Stimulated activated CD8-positive, alpha-beta memory T cell treated with anti-CD3 and anti-CD28 coated beads, Interleukin-4, amount 100 ng/mL, for 1 hour (primary cell): ENCODE results near the gene CCDC110.

Source experiments
- DNase-seq, 2 donors: peaks; one replicate each; pipeline ENCODE4 v3.0.0-alpha.2; 2020; ENCODE audit warnings: low read depth in 2 of 2, low spot score in 1 of 2

CCDC110 gene

DNA sequence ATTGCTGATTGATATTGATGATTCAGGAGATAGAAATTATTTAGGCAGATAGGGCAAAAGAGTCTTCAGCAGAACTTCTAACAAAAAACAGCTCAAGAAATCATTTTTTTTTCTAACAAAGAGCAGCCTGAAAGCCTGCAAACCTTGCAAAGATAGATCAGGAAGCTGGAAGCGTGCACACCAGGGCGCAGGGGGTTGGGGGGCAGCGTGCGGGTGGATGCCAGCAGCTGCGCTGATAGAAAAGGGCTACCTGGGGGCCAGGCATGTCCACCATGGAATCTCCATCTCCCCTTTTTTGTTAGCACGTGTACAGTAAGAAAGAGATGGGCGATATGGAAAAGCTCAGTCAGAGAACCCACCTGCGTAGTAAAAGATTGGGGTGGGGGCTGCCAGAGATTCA is 1.7 kb upstream of the CCDC110 start:
- no peak for DNase-seq

DNA sequence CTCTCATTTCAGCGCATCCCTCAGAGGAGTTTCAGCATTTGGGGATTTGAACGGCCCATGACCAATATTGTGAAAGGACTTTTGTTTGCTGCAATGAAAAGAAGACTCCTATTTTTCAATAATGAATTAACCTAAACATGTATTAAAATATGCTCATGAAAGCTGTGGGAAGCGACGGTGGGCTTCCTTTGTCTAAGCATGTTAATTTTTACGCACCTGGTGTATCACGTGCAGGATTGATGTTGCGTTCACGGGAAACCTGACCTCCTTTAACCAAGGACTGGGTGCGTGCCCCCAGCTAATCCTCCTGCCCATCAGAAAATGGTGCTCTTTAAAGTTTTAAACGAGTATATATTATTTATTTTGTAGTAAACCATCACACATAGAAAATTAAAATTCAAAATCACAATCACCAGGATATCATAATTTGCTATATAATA is 590 bp upstream of the CCDC110 start:
- no peak for DNase-seq

- peak; percentile 8 to 17 for DNase-seq
Observed at GRCh38 chr4:185470501-185471195, 885 bp downstream of the CCDC110 start.

GRCh38 chr4:185469580-185470154 is 1.9 kb downstream of the CCDC110 start:
- DNase-seq, result no peak

DNA sequence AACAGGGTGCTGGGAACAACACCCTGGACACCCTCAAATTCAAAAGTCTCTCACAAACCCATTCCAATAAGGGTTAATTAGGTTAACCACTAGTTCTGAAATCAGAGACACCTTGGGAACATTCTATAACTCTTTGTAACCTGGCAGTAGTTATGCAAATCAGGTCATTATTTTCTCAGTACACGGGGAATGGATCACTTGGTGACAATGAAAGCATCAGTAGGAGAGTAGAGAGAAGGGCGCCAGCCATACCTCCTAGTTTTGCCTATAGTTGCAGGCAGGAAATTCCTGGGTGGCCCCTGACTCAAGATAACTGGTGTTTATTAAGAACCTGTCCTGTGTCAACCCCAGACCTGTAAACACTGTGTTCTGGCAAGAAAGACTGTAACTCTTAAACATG is 2.5 kb downstream of the CCDC110 start:
- DNase-seq, result no peak

DNA sequence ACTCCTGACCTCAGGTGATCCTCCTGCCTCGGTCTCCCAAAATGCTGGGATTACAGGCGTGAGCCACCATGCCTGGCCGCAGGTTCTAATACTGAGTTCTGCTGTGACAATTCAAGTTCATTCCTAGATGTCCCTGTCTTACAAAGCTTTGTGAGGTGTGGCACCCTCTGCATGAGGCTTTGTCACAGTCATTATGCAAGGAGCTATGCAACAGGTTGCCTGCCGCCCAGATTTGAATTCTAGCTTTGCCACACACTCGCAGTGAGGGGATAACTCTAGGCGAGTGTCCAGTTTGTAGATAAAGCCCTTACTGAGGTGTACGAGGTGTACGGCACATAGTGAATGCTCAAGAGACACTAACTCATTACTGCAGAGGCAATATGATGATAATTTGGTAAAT is 3.5 kb downstream of the CCDC110 start:
- DNase-seq, result no peak

GRCh38 chr4:185467101-185467500 is 4.4 kb downstream of the CCDC110 start:
- no peak for DNase-seq

DNA sequence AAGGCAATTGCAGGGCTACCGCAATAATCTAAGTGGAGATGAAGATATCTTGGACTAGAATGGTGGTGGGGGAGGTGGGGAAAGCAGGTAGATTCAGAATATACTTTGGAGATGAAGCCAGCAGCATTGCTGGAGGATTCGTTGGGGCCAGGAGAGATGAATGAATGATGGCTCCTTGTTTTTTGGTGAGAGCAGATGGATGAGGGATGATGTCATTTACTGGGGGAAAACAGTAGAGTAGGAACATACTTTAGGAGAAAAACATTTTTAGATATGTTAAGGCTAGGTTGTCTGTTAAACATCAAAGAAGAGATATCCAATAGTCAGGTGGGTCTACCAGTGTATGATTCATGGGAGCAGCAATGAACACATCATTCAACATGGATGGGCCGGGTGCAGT is 5.8 kb downstream of the CCDC110 start:
- DNase-seq, result no peak

DNA sequence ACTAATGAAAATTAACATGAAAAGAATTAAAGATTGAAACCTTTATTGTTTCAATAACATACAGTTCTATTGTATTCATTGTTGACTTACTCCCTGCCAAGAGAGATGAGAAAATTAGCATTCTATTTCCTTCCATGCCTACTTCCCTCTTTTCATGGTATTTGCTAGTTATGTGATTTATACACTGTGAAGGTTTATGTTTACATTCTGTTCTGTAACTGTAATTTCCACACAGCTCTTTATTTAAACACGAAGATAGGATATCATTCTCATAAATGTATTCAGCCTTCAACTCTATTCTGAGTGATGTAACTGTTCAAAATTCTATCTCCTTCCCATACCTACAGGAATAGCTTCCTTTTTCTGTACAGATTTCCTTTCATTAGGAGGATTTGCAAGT is 6.6 kb downstream of the CCDC110 start:
- DNase-seq, result no peak

GRCh38 chr4:185464183-185464582 is 7.3 kb downstream of the CCDC110 start:
- DNase-seq, result no peak

GRCh38 chr4:185463541-185463940 is 8.0 kb downstream of the CCDC110 start:
- no peak for DNase-seq

DNA sequence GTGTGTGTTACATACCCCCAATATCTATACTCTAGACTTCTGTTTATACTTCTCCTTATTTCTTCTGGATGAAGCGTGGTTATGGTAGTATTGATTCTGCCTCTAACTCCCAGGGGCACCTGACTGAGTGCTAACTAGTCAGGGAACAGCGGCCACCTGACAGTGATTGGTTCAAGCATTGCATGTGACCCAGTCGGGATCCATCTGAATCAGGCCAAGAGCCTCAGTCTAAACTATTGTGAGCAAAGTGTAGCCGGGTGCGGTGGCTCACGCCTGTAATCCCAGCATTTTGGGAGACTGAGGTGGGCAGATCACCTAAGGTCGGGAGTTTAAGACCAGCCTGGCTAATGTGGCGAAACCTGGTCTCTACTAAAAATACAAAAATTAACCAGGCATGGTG is 10.0 kb downstream of the CCDC110 start:
- no peak for DNase-seq

DNA sequence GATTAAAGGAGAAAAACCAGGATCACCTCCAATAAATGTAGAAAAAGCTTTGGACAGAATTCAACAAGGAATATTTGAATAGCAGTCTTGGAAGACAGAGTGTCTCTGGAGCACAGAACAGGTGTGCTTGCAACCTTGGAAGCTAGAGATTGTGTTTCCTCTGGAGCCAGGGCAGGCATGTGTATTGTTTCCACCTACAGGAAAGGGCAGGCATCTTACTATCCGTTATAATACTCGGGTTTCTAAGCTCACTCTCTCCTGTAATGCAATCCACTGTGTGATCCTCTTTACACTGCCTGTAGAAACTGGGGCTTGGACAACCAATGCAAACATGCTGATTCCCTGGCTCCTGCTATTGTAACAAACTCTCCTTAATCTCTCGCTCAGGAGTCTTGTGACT is 14.4 kb downstream of the CCDC110 start:
- DNase-seq, result no peak

- DNase-seq, result no peak
Observed at GRCh38 chr4:185456131-185456530, 15.4 kb downstream of the CCDC110 start.

- no peak for DNase-seq
Observed at GRCh38 chr4:185445209-185445608, 26.3 kb downstream of the CCDC110 start.

DNA sequence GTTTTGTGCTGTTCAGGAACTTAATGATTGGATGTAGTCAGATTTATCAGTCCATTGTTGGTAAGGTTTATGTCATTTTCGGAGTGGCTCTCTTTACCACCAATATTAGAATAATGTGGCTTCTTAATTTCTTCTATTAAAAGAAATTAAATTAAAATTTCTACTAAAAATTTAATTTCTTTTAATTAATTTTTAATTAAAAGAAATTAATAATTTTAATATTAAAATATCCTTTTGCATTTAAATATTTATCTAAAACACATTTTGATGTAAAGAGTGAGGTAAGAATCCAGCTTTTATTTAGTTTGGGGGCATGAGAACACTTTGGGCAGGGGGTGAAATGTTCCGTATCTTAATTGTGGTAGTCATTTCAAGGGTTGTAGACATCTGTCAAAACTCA is 30.1 kb downstream of the CCDC110 start:
- DNase-seq, result no peak

DNA sequence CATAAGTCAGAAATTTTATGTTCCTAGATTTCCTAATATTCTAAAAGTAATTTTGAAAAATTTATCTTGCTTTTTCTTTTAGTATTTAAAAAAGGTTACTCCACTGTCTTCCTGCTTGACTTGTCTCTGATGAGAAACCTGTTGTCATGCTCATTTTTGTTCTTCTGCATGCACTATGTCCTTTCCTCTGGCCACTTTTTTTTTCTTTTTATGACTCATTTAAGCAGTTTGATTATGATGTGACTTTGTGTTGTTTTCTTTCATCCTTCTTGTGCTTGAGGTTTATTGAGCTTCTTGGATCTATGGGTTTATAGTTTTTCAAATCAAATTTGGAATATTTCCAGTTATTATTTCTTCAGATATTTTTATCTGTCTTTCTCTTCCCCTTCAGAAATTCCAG is 33.7 kb downstream of the CCDC110 start:
- DNase-seq, result no peak

DNA sequence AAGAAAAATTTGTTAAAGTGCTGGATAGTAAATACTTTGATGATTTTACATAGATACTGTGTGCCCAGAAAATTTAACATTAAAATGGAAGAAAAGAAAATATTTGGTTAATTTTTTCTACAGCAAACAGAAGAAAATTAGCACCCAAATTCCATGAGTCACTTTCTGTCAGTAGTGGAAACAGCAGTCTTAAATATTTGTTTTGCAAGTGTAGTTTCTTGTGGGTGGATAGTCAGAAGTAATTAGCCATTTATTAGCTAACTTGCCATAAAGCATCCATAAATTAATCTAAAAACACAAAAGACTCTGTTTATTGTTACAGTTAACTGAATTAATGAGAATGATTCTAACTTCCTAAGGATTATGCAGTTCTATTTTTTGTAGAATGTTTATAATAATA is 36.1 kb downstream of the CCDC110 start:
- no peak for DNase-seq

DNA sequence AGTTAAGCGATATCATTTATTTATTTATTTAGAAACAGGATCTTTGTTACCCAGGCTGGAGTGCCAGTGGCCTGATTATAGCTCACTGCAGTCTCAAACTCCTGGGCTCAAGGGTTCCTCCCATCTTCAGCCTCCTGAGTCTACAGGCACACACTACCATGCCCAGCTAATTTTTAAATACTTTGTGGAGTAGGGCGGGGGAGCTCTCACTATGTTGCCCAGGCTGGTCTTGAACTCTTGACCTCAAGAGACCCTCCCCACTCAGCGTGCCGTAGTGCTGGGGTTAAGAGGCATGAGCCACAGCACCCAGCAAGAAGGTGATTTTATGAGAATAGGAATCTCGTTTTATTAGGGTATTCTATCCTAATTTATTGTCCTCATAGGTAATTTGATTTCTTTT is 41.9 kb downstream of the CCDC110 start:
- no peak for DNase-seq

GRCh38 chr4:185426960-185427688 is 44.4 kb downstream of the CCDC110 start:
- DNase-seq, result no peak

- peak; percentile 76 to 95 for DNase-seq
Observed at GRCh38 chr4:185425647-185426352, 45.7 kb downstream of the CCDC110 start, which contains the start of gene UFSP2. TSS of gene UFSP2 (minus strand) at chr4:185425964. CDS start at chr4:185425868, 96 bp downstream.
